ENCODE results near the gene CLIP1.
A peak's percentile ranks its signal among the peaks of the same experiment; 100 is the strongest.
"Not testable (repeated sequence)": the region's sequence is repeated elsewhere in the genome, so short reads cannot be mapped to it uniquely, and the experiment has no call there.

Gene CLIP1

DNA sequence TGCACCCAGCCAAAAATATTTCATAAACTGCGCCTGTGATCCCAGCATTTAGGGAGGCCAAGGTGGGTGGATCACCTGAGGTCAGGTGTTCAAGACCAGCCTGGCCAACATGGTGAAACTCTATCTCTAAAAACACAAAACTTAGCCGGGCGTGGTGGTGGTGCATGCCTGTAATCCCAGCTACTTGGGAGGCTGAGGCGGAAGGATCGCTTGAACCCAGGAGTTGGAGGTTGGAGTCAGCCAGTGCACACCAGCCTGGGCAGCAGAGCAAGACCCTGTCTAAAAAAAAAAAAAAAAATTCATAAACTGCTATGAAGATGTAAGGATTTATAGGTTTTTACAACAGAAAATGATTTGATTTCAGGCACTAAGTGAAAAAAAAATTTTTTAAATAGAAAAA is 6.6 kb upstream of the CLIP1 start:
- DNase-seq, result not testable (repeated sequence)

DNA sequence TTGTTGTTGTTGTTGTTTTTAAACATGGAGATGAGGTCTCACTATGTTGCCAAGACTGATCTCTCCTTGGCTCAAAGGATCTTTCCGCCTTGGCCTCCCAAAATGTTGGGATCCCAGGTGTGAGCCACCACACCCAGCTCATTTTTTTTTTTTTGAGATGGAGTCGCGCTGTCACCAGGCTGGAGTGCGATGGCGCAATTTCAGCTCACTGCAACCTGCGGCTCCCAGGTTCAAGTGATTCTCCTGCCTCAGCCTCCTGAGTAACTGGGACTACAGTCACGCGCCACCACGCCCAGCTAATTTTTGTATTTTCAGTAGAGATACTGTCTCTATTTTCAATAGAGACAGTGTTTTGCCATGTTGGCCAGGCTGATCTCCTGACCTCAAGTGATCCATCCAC is 4.9 kb upstream of the CLIP1 start:
- DNase-seq, result no peak

DNA sequence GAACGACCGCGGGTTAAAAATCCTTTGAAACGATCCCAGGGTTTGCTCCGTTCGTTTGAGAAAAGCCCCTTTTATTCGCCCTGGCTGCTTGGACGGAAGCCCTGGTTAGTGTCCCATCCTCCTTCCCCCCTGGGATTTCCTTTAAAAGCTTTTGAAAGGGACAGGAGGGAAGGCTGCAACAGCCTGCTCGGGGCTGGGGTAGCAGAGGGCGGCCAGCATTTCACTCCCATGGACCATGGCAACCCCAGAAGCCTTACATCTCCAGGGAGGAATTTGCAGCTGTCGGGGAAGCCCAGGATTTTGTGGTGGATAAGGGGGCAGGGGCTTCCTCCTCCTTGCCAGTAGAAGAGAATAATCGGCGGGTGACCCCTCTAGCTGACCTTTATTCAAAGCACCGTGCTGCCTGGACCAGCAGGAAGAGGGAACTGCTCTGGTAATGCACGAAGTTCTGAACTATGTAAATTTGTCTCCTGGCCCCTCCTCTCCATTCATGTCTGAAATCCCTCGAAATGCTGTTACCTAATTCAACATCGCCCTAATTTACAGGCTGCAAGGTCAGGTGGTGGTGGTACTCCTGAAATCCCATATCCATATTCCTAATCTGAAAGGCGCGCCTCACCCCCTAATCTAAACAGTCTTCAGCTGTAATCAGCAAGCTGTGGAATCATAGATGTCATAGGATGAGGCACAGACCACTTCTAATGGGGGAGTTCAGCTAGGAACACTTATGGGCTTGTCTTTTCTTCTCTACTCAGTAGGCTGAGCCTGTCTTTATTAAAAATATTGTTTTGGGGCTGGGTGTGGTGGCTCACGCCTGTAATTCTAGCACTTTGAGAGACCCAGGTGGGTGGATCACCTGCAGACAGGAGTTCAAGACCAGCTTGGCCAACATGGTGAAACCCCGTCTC is 1.0 kb upstream of the CLIP1 start:
- no peak for DNase-seq

DNA sequence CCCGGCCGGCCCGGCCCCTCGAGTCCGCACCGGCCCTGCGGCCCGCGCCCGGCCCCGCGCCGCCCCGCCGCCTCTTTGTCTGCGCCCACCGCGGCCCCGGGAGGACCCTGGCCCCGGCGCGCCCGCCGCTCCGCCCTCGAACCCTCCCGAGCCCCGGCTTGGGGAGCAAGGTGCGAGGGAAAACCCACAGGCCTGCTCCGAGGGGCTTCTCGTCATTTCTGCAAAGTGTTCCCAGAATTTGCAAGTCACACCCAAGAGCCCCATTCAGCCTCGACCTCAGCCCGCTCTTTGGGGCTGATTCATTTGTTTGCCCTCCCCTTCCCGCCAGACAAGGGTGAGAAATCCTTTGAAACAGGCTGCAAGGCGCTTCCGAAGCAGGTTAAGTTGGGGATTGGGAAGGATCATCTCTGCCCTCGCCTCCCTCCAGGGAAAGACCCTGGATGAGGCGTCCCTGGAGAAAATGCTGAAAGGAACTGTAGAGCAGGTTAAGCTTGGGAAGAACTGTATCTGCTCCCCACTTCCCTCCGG is 325 bp upstream of the CLIP1 start:
- no peak for DNase-seq

DNA sequence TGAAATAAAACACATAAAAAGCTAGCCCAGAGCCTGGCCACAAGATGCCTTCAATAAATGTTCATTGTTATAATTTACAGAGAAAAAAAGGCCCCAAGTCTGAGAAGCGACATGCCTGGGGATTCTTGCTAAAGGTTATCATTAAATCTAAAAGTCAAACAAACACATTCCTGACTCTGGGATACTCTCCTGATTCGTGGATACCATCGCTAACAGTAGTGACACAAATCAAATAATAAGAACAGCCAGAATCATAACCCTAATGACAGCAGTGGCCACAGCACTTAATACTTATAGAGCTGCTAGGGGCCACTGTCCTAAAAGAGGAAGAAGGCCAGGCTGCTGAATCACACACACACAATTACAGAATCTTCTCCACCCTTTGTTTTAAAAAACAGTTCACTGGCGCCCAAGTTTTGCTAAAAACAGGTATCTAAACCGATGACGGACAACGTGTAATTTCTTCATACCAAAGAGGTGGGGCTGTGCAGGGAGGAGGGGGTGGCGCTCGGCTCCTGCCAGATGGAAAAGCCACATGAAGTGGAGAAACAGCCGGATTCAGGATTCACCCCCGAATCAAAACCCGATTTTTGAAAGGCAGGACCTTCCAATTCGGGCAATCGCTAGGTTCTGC is 1.2 kb downstream of the CLIP1 start:
- no peak for DNase-seq

DNA sequence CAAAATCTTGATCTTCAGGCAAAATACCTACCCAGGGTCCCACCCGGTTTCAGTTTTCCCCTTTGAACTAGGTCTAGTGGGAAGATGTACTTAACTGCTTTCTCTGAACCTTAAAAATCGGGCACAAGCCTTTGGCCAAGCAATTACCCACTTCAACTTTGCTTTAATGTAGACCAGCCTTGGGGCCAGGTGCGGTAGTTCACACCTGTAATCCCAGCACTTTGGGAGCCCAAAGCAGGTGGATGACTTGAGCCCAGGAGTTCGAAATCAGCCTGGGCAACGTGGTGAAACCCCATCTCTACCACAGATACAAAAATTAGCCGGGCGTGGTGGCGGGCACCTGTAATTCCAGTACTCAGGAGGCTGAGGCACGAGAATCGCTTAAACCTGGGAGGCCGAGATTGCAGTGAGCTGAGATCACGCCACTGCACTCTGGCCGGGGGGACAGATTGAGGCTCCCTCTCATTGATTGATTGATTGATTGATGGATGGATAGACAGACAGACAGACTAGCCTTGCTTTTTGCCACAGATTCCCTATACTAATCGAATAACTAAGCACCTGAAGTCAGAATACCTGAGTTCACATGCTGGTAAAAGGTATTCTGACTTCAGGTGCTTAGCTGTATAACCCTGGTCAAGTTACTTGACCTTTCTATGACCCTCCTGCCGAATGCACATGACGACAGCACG is 1.9 kb downstream of the CLIP1 start:
- no peak for DNase-seq

DNA sequence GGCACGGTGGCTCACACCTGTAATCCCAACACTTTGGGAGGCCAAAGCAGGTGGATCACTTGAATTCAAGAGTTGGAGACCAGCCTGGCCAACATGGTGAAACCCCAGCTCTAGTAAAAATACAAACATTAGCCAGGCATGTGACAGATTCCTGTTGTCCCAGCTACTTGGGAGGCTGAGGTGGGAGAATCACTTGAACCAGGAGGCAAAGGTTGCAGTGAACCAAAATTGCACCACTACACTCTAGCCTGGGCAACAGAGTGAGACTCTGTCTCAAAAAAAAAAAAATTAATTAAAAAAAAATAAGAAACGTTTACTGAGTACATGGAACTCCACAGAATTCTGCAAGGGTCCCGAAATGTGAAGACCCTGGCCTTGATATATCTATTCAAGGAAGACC is 3.4 kb downstream of the CLIP1 start:
- not testable (repeated sequence) for DNase-seq

DNA sequence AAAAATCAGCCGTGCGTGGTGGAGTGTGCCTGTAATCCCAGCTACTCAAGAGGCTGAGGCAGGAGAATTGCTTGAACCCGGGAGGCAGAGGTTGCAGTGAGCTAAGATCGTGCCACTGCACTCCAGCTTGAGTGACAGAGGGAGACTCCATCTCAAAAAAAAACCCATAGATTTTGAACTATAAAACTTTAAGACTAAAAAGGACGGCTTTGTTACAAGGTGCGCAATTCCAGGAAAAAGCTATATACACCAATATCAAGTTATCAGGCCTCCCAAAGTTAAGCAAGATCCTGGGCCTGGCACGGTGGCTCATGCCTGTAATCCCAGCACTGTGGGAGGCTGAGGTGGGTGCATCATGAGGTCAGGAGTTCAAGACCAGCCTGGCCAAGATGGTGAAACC is 6.8 kb downstream of the CLIP1 start:
- not testable (repeated sequence) for DNase-seq

DNA sequence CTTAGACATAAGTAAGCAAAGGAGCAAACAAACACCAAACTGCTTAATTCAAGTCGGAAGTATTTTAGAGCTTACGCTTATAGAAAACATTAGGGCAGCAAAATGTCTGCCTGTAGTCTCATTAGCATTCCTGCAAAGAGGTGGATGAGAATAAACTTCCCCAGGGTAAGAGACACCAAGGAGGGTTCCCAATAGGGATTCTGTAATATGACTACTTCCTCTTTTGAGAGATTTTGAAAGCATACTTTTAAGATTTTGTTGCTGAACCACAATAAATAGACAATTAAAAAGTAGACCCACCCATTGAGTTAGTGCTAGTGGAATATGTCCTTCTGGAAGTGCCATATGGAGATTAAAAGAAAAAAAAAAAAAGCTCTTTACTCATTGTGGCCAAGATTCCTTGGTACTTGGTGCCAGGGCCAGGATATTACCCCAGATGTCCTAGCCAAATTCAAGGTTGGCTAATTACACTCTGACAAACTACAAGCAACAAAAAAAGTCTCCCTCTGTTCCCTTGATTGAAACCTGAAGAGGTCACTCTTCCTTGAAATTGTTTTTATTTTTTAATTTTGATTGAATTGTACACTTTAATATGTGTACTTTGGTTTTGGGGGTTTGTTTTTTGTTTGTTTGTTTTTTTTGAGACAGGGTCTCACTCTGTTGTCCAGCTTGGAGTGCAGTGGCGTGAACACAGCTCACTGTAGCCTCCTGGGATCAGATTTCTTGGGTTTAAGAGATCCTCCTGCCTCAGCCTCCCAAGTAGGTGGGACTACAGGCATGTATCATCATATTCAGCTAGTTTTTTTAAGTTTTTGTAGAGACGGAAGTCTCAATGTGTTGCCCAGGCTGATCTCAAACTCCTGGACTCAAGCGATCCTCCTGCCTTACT is 8.7 kb downstream of the CLIP1 start:
- no peak for DNase-seq

DNA sequence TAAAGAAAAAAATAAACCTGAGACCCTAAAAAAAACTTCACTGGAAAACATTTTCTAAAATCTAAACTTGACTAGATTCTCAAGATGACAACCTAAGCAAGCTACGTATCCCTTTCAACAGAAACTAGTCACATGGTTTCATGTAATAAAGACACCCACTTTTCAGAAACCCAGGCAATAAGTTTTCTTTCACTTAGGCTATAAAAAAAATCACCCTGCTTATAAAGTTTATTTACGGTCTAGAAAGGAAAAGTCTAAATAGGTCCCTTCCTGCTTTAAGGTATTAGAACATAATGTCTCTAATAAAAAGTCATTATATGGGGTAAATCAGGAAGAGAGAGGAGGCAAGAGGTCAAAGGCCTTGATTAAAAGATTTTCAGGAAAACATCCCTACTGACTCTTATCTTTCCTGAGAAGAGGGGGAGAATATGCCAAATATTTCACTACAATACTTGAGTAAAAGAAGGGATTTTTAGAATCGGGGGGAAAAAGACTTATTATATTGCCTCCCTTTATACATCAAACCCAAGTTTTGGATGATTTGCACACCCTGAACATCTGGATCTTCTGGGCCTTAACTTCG is 9.5 kb downstream of the CLIP1 start:
- no peak for DNase-seq

DNA sequence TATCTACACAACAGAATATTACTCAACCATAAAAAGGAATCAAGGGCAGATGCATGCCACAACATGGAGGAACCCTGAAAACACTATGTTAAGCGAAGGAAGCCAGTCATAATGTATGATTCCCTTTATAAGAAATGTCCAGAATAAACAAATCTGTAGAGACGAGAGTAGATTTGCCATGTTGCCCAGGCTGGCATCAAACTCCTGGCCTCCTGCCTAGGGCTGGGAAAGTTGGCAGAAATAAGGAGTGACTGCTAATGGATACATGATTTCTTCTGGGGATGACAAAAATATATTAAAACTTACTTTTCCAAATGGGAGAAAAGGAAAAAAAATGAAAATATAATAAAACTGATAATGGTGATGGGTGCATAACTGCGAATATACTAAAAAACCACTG is 10.9 kb downstream of the CLIP1 start:
- no peak for DNase-seq

DNA sequence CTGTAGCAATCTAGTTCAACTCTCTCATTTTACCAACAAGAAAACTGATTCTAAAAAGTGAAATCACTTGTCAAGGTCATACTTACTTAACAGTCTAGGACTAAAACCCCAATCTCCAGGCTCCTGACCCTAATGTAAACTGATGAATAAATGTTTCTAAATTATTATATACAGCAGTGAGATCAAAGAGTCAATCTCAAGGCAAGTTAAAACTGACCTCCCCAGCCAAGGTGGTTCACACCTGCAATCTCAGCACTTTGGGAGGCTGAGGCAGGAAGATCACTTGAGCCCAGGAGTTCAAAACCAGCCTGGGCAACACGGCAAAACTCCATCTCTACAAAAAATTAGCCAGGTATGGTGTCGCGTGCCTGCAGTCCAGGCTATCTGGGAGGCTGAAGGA is 15.3 kb downstream of the CLIP1 start:
- DNase-seq, result no peak

DNA sequence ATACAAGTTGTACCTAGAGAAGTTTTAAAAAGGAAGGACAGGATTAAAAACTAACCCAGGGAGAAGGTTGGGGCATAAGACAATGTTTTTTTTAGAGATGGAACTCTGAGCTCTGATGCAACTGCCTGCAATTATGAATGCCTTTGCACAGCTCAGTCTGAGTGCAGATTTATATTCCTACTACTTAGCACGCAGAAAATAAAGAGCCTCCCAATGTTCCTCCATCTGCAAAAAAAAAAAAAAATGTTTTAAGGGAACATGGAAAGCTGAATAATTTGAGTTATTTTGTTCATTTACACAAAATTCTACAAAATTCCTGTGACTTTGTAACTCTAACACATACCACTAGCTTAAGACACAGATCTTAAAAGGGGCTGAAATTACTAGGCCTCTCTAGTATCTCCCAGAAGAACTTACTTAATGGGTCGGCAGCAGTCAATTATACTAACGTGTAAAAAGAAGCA is 15.7 kb downstream of the CLIP1 start:
- DNase-seq, result peak; percentile 22

DNA sequence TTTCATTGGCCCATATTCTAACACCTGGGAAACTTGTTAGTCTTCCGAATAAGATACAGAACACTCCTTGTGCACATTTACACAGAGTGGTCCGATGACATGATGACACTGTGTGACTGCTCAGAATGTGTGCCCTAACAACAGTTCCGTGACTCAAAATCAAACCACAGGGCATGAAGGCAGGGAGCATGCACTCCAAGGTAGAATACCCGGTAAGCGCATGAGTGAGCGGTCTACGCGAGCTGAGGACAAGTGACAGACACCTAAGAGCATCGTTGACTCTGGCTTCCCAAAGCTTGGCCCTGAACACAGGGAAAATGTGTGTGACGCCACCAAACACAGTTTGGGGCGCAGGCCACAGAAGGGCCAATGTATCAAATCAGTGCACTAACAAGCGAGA is 18.6 kb downstream of the CLIP1 start:
- no peak for DNase-seq

DNA sequence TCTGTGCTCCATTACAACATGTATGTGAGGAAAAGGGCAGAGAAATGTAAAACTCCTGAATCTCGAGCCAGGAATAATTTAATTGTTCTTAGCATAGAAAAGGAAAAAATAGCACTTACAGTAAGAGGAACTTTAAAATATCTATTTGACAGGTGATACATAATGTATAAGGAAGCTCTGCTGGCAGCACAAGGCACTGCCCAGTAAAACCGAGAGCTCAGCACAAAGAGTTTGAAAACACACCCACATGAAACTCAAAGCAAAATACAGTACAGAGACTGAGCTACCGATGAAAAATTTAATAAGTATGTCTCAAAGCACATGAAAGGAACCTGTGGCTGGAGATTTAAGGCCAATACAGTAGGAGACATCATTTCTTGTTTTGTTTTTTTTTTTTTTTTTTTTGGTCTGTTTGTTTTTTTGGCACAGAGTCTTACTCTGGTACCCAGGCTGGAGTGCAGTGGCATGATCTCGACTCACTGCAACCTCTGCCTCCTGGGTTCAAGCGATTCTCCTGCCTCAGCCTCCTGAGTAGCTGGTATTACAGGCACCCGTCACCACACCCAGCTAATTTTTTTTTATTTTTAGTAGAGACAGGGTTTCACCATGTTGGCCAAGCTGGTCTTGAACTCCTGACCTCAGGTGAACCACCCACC is 19.2 kb downstream of the CLIP1 start:
- no peak for DNase-seq

DNA sequence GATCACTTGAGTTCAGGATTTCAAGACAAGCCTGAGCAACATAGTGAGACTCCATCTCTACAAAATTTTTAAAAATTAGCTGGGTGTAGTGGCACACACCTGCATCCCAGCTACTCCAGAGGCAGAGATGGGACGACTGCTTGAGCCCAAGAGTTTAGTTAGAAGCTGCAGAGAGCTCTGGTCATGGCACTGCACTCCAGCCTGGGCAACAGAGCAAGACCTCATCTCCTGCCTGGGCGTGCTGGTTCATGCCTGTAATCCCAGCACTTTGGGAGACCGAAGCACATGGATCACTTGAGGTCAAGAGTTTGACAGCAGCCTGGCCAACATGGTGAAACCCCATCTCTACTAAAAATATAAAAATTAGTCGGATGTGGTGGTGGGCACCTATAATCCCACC is 20.2 kb downstream of the CLIP1 start:
- DNase-seq, result no peak

DNA sequence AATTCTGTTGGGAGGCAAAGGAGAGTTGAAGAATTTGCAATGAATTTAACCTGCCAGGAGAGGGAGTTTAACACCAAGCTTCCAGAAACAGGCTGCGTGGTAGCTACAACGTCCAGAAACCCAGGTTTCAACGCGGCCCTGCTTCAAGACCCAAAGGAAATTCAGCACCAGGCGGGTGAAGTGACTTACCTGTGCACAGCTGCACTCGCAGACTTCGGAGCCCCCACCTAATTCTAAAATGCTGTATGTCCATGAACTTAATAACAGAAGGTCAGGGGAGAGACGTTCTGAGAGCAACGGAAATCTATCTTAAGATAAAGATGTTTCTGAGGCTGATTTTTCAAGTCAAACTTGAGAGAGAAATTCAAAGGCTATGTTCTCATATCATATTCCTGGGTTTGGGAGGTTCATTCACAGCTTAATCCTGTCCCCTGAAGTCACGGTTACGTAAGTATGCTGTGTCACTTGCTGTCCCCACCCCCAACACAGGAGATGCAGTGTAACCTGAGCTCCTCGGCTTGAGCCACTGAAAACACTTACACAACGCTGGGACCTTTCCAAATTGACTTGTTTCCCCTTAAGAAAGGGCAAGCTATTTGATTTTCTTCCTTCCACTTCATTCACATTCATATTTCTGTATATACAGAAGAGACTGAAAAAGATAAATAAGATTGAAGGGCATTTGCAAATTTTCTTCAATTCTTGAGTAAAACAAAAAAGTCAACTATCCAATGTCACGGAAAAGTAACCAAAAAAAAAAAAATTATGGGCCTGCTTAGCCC is 22.7 kb downstream of the CLIP1 start:
- peak; percentile 61 for DNase-seq

DNA sequence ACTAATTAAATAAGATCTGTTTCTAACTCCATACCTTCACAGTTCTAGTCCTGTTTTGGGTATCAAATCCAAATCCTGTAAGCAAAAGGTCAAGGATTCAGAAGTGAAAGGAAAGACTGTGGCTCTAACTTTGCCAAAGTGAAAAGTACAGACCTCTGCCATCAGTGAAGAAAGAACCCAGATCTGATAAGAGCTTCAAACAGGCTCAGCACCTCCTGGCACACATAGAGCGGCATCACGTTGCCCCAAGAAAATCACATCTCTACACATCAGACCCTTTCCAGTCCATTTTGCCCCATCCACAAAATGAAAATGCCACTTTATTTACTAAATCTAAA is 23.2 kb downstream of the CLIP1 start:
- DNase-seq, result no peak

DNA sequence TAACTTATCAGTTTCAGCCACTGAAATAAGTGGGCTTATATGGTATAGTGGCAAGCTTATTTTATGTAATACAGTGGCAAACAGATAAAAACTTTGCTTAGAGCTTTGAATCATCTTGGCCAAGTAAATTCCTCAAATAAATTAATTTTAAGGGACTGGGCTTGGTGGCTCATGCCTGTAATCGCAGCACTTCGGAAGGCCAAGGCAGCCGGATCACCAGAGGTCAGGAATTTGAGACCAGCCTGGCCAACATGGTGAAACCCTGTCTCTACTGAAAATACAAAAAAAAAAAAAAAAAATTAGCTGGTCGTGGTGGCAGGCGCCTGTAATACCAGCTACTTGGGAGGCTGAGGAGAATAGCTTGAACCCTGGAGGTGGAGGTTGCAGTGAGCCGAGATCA is 24.5 kb downstream of the CLIP1 start:
- DNase-seq, result not testable (repeated sequence)

DNA sequence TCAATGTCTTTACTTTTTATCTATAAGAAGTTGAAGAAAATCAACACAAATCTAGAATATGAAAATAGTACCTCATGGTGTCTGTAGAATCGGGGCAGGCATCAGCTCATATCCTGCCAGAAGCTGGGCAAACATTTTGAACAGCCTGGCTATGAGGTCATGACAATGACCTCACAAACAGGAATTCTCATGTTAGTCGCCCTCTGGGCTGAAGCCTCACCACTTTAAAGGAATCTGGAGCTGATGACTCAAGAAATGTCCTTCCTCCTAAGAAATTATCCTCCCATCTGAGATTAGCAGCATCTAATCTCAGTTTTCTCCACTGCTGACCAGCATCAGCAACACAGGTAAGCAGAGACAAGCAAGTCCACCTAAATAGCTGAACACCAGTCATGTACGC is 27.1 kb downstream of the CLIP1 start:
- peak; percentile 34 for DNase-seq

Data from amniotic stem cell (primary cell).